Subcutaneous adipose tissue (tissue), 4 donors: Measurements from ENCODE around the gene METTL25B. TPM values are rescaled to one million over a fixed set of nuclear protein-coding genes. Genes with fewer than 3 reads are reported as not detected.

Experiments
- total RNA-seq, 4 donors: library from RNA; depleted of rRNA; stranded (reverse); fragments of >200 nt; gene quantifications; one replicate each; pipeline ENCODE4 v1.1.0, GENCODE V29; 2016
- TF ChIP-seq, protein P1 (sequence below): fragments of 450-650 bp; IDR thresholded peaks from one replicate; pipeline ENCODE4 v1.5.1; 2016; ENCODE audit warnings: low read depth, mild to moderate bottlenecking, control low read depth, antibody characterized with exemption, moderate library complexity

METTL25B gene
- total RNA-seq, 4 donors from 2014 or later = 20.5 to 29.2 (median 23.0) TPM

DNA sequence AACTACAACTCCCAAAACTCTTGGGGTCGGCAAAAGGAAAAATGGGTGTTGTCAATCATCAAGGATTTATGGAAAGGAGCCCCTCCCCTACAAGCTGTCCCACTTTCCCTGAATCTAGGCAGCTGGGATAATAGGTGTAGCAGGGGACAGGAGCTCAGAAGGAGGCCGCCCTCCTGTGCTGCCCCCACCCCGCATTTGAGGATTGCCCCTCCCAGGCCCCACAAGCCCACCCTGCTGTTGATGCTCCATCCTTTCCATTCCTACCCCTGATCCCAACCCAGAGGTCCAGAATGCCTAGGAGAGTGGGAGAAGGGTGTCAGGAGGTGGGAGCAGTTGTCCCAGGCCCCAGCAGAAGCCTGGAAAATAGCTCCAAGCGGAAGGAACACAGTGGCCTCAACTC, 14.5 kb downstream of the METTL25B start:
- TF ChIP-seq, protein P1, sequence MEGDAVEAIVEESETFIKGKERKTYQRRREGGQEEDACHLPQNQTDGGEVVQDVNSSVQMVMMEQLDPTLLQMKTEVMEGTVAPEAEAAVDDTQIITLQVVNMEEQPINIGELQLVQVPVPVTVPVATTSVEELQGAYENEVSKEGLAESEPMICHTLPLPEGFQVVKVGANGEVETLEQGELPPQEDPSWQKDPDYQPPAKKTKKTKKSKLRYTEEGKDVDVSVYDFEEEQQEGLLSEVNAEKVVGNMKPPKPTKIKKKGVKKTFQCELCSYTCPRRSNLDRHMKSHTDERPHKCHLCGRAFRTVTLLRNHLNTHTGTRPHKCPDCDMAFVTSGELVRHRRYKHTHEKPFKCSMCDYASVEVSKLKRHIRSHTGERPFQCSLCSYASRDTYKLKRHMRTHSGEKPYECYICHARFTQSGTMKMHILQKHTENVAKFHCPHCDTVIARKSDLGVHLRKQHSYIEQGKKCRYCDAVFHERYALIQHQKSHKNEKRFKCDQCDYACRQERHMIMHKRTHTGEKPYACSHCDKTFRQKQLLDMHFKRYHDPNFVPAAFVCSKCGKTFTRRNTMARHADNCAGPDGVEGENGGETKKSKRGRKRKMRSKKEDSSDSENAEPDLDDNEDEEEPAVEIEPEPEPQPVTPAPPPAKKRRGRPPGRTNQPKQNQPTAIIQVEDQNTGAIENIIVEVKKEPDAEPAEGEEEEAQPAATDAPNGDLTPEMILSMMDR = no peak

DNA sequence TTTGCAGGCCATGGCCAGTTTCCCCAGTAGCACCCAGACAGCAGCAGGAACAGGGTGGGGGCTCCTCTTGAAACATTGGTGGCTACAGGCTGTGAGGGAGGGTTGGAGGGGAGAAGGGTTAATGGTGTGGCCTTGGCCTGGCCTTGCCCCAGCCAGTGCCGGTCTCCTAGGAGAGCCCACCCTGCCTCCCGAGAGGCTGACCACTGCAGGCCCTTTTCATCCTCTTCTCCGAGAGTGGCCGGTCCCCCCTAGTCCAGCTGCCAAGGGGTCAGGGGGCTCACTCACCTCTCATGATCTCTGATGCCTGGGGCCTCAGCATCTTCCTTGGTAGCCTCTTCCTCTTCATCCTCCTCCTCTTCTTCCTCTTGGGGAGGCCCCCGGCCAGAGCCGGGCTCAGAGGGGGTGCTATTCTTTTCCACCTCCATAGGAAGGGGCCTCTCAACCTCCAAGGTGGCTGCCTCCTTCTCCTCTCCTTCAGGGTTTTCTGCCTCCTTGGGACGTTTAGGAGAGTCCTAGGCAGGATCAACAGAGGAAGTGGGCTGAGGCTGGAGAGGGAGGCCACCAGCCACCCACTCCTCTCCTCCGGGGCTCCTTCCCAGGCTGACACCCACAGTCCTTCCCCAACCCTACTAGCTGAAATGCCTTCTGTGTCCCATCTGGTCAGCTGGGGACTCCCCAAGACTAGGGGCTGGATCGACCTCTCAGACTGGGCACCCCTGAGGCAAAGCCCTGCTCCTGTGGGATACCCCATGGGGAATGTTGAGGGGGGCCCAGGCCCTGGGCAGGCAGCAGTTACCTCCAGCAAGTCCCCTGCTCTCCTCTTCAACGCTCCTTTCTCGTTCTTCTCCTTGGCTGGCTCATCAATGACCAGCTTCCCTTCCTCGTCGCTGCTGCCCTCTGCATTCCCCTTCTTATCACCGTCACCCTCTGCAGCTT, 15.4 kb downstream of the METTL25B start:
- TF ChIP-seq, protein P1 = no peak

DNA sequence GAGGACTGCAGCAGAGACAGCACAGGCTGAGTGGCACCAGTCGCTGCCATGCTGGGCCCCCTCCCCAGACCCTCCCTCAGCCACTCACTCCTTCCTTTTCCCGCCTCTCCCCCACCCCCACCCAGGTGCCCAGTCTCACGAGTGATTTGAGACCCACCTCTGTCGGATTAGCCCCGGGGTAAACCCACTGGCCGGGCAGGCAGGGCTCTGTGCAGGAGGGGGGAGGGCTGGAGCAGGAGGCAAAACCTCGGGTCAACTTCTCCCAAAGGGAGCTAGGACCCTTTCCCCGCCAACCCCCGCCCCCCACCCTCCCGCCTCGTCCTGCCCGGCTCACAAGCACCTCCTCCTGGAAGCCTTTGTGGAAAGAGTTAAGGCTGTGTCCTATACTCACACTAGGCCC, 16.1 kb downstream of the METTL25B start:
- TF ChIP-seq, protein P1 = no peak

DNA sequence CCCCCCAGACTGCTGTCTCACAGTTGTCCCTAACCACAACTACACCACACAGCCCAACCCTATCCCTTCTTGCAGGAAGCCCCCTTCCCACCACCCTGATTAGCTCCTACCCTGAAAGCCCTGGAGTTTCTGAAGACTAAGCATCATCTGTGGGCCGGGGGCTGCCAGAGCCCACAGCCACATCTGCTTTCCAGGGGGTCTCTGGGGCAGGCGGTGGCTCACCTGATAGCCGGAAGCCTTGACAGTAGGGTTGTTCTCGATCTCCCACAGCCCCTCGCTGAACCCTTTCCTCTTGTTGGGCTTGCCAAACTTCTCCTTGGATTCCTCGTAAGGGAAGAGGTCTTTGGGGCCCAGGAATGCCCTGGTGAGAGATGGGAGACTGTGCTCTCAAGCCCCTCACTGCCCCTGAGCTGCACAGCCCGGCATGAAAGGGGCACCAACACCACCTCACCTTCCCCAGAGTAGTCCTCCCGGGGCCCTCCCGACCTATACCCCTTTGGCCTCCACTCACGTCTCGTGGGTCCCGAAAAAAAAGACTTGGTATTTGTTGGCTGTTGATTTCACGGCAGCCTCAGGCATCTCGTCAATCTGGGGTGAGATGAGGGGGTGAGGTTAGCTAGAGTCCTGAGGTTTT, 16.6 kb downstream of the METTL25B start:
- TF ChIP-seq, protein P1 = no peak

DNA sequence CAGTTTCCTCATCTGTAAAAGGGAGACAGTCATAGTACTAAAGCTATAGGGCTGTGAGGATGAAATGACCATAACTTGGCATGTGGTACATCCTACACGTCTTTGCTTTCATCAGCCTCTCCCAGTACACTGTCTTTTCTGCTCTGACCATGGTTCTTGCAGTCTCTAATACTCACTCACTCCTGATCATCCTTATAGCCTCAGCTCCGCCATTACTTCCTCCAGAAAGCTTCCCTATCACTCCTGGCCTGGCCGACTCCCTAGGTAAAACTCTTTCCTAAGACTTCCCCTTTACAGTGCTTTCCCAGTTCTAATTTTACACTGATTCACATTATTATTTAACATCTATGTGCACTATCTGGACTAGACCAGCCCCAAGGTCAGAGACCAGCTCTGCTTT, 17.6 kb downstream of the METTL25B start:
- TF ChIP-seq, protein P1 = no peak

DNA sequence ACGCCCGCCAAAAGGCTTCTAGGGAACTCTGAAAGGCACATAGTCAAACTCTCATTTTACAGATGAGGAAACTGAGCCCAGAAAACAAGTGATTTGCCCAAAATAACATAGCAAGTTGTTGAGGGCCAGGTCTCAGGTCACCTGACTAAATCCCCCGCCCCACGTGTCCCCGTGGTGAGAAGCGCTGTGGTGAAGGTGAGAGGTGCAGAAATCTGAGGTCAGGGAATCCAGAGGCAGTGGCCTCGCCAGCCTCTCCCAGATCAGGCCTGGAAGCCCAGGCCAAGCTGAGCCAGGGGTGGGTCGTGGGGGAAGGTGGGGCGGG, 18.1 kb downstream of the METTL25B start:
- TF ChIP-seq, protein P1 = no peak
